Skeletal muscle tissue (tissue), 1 donor: ENCODE results near the gene CPA5. TPM values are rescaled to one million over a fixed set of nuclear protein-coding genes. Genes with fewer than 3 reads are reported as not detected.

ENCODE experiments used
- total RNA-seq: library from RNA; depleted of rRNA; stranded (reverse); fragments of >200 nt; gene quantifications from one replicate; pipeline ENCODE4 v1.2.3, GENCODE V29; 2014

The CPA5 gene
- total RNA-seq, 1 donor from 2014 or later: not detected

Other genes starting within 250 kb of the CPA5 start
- gene TMEM209, start 139.4 kb upstream of the CPA5 start, total RNA-seq: 7.3 TPM
- gene SSMEM1, start 137.0 kb upstream of the CPA5 start, total RNA-seq: not detected
- 0.52 TPM for gene CPA2, start 78.0 kb upstream of the CPA5 start, total RNA-seq
- 2.1 TPM for gene CPA4, start 51.7 kb upstream of the CPA5 start, total RNA-seq
- 2.6 TPM for gene CPA1, start 35.7 kb downstream of the CPA5 start, total RNA-seq
- 7.8 TPM for gene CEP41, start 96.2 kb downstream of the CPA5 start, total RNA-seq
- 446 TPM for gene MEST, start 147.3 kb downstream of the CPA5 start, total RNA-seq